ENCODE results near the gene MXD3.

The MXD3 gene

DNA sequence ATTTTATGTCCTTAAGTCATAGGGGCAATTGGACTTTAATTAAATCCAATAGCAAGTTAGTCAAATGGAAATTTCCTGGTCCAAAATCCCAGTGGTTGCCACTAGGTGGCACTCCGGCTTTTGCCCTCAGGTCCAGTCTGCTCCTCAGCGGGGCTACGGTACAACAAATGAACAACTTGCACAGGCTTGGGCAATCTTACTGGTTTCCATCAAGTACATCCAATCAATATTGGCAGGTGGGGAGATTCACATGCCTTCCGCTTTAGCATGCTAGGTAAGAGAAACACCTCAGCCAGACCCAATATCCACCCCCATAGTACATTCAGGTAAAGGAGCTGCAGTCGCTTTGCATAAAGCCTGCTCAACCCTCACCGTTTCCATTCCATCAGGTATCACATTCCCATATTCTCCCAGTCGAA is 6.3 kb upstream of the MXD3 start (continued):
- TF ChIP-seq SNAI2 (CRISPR knock-in tag; IDR thresholded peaks at IDR 0.05) (no peak), PPARA (CRISPR knock-in tag; IDR thresholded peaks at IDR 0.05; ENCODE audit: borderline replicate concordance) (no peak)

DNA sequence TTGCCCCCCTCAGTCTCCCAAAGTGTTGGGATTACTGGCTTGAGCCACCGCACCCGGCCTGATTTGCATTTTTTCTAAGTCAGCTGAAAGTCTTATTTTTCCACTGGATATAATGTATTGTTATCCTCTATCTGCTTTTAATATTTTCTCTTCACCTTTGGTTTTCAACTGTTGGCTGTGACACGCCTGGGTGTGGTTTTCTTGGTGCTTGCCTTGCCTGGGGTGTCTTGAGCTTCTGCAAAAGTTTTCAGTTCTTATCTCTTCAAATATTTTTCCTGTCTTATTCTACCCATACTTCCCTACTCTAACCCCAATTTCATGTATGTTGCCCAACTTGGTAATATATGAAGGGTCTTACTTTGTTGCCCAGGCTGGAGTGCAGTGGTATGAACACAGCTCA is 4.3 kb upstream of the MXD3 start:
- no peak for TF ChIP-seq GLIS3 (CRISPR knock-in tag; IDR thresholded peaks at IDR 0.05)
- TF ChIP-seq TOX (CRISPR knock-in tag; IDR thresholded peaks at IDR 0.05; ENCODE audit: borderline replicate concordance): no peak
- no peak for TF ChIP-seq ZC3H10 (CRISPR knock-in tag; IDR thresholded peaks at IDR 0.05)
- no peak for TF ChIP-seq ISL1 (CRISPR knock-in tag; IDR thresholded peaks at IDR 0.05)
- no peak for TF ChIP-seq ZNF565 (CRISPR knock-in tag; conservative IDR thresholded peaks at IDR 0.05; ENCODE audit: low read depth)
- no peak for TF ChIP-seq ZFP3 (CRISPR knock-in tag; IDR thresholded peaks at IDR 0.05)
- no peak for TF ChIP-seq SNAI2 (CRISPR knock-in tag; IDR thresholded peaks at IDR 0.05)
- no peak for TF ChIP-seq ZNF8 (CRISPR knock-in tag; IDR thresholded peaks at IDR 0.05)
- TF ChIP-seq ARNTL (CRISPR knock-in tag; IDR thresholded peaks at IDR 0.05; ENCODE audit: borderline replicate concordance, low read depth): no peak
- TF ChIP-seq ESRRG (CRISPR knock-in tag; IDR thresholded peaks at IDR 0.05): no peak
- TF ChIP-seq, protein P1, sequence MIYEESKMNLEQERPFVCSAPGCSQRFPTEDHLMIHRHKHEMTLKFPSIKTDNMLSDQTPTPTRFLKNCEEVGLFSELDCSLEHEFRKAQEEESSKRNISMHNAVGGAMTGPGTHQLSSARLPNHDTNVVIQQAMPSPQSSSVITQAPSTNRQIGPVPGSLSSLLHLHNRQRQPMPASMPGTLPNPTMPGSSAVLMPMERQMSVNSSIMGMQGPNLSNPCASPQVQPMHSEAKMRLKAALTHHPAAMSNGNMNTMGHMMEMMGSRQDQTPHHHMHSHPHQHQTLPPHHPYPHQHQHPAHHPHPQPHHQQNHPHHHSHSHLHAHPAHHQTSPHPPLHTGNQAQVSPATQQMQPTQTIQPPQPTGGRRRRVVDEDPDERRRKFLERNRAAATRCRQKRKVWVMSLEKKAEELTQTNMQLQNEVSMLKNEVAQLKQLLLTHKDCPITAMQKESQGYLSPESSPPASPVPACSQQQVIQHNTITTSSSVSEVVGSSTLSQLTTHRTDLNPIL (CRISPR knock-in tag; IDR thresholded peaks at IDR 0.05; ENCODE audit: low read depth): no peak
- ATAC-seq: no peak

DNA sequence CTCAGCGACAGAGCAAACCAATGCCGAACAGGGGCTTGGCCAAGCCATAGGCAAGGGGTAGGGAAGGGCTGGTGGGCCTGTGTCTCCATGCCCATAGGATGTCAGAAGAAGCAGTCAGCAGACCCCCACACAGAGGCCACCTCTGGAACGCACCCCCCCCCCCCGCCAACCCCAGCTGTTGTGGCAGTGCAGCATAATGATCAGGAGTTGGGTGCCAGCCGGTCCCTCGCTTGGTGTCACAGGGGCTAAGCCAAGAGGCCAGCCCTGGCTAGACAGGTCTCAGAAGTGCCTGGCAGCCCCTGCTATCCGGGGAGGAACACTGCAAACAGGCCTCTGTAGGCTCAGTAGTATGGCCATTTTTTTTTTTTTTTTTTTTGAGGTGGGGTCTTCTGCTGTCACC is 3.7 kb upstream of the MXD3 start:
- ATAC-seq: no peak
- TF ChIP-seq TCF4 (CRISPR knock-in tag; IDR thresholded peaks at IDR 0.05; ENCODE audit: borderline replicate concordance): no peak
- TF ChIP-seq RARB (CRISPR knock-in tag; IDR thresholded peaks at IDR 0.05): no peak
- no peak for TF ChIP-seq GLIS3 (CRISPR knock-in tag; IDR thresholded peaks at IDR 0.05)

DNA sequence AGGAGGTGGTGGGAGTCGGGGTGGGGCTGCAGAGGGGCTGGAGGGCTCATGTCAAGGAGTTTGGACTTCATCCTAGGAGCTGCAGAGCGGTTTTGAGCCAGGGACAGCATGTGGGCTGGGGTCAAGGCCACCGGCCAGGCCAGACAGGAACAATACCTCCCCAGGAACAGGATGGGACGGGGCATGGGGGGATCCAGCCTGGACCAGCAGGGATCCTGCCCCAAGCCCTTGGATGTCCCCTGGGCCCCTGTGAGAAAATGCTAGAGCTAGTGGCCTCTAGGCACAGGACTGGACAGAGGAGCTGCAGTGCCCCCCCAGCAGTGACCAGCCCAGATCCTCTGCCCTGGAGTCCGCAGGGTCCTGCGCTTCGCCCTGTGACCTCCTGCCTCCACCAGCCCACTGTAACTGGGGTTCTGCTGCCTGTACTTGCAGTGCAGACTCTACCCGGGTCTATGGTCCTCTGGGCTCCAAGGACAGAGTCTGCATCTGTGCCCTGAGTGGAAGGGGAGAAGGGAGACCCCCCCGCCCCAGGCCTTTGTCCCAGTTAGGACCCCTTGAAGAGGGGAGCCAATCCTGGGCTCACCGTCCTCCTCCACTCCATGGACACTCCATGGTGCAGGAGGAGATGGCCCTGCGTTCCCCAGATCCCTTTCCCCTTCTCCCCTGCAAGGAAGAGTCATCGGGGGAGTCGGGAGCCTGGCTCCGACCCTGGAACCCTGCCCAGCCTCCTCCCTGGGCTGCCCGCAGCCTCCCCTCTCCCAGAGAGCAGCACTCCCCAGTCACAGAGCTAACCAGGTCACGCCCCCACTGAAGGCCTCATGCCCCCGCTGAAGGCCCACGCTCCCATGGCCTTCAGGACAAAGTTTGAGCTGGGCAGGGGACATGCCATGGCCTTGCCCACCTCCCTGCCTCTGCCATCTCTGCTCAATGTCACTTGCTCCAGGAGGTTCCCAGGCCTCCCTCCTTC is 3.0 kb upstream of the MXD3 start:
- TF ChIP-seq ZFP3 (CRISPR knock-in tag; IDR thresholded peaks at IDR 0.05) (no peak), ISL1 (CRISPR knock-in tag; IDR thresholded peaks at IDR 0.05) (no peak), GLIS3 (CRISPR knock-in tag; IDR thresholded peaks at IDR 0.05) (no peak), TCF4 (CRISPR knock-in tag; IDR thresholded peaks at IDR 0.05; ENCODE audit: borderline replicate concordance) (no peak), PPARA (CRISPR knock-in tag; IDR thresholded peaks at IDR 0.05; ENCODE audit: borderline replicate concordance) (no peak), OSR1 (CRISPR knock-in tag; IDR thresholded peaks at IDR 0.05) (no peak), CSDC2 (CRISPR knock-in tag; IDR thresholded peaks at IDR 0.05) (no peak), SNAI2 (CRISPR knock-in tag; IDR thresholded peaks at IDR 0.05) (no peak), ZNF8 (CRISPR knock-in tag; IDR thresholded peaks at IDR 0.05) (no peak), ZC3H10 (CRISPR knock-in tag; IDR thresholded peaks at IDR 0.05) (no peak)
- TF ChIP-seq, protein P2, sequence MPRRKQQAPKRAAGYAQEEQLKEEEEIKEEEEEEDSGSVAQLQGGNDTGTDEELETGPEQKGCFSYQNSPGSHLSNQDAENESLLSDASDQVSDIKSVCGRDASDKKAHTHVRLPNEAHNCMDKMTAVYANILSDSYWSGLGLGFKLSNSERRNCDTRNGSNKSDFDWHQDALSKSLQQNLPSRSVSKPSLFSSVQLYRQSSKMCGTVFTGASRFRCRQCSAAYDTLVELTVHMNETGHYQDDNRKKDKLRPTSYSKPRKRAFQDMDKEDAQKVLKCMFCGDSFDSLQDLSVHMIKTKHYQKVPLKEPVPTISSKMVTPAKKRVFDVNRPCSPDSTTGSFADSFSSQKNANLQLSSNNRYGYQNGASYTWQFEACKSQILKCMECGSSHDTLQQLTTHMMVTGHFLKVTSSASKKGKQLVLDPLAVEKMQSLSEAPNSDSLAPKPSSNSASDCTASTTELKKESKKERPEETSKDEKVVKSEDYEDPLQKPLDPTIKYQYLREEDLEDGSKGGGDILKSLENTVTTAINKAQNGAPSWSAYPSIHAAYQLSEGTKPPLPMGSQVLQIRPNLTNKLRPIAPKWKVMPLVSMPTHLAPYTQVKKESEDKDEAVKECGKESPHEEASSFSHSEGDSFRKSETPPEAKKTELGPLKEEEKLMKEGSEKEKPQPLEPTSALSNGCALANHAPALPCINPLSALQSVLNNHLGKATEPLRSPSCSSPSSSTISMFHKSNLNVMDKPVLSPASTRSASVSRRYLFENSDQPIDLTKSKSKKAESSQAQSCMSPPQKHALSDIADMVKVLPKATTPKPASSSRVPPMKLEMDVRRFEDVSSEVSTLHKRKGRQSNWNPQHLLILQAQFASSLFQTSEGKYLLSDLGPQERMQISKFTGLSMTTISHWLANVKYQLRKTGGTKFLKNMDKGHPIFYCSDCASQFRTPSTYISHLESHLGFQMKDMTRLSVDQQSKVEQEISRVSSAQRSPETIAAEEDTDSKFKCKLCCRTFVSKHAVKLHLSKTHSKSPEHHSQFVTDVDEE (CRISPR knock-in tag; IDR thresholded peaks at IDR 0.05): no peak
- TF ChIP-seq, protein P3, sequence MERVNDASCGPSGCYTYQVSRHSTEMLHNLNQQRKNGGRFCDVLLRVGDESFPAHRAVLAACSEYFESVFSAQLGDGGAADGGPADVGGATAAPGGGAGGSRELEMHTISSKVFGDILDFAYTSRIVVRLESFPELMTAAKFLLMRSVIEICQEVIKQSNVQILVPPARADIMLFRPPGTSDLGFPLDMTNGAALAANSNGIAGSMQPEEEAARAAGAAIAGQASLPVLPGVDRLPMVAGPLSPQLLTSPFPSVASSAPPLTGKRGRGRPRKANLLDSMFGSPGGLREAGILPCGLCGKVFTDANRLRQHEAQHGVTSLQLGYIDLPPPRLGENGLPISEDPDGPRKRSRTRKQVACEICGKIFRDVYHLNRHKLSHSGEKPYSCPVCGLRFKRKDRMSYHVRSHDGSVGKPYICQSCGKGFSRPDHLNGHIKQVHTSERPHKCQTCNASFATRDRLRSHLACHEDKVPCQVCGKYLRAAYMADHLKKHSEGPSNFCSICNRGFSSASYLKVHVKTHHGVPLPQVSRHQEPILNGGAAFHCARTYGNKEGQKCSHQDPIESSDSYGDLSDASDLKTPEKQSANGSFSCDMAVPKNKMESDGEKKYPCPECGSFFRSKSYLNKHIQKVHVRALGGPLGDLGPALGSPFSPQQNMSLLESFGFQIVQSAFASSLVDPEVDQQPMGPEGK (CRISPR knock-in tag; IDR thresholded peaks at IDR 0.05; ENCODE audit: borderline replicate concordance): no peak
- ATAC-seq: no peak

DNA sequence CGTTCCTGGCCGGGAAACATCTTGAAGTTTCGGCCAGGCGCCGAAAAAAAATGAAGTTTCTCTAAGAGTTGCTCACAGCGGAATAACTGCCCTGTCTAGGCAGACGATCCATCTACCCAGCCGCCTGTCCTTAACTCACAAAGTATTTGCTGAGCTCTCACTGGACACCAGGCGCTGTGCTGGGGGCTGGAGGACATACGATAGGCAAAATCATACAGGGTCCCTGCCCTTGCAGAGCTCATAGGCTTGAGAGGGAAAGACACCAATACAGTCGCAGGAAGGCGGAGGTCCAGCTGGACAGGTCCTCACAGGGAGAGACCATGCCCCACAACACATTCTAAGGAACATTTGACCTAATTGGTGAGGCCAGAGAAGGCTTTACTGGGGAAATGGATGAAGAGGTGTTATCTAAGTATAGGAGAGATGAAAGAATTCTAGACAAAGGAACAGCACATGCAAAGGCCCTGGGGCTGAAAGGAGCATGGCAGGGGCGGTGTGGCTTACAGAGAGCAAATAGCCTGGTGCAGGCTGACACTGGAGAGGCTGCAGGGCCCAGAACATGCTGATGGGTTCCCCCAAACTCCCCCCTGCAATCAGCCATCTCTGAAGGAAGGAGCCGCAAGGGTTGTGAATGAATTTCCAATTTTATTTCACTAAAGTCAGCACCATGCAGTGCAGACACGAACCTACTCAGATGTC is 2.0 kb upstream of the MXD3 start:
- TF ChIP-seq ESRRG (CRISPR knock-in tag; IDR thresholded peaks at IDR 0.05) (no peak), ZNF565 (CRISPR knock-in tag; conservative IDR thresholded peaks at IDR 0.05; ENCODE audit: low read depth) (no peak), TOX (CRISPR knock-in tag; IDR thresholded peaks at IDR 0.05; ENCODE audit: borderline replicate concordance) (no peak), ZNF70 (CRISPR knock-in tag; IDR thresholded peaks at IDR 0.05) (no peak)
- TF ChIP-seq, protein P3 (CRISPR knock-in tag; IDR thresholded peaks at IDR 0.05; ENCODE audit: borderline replicate concordance): no peak
- TF ChIP-seq, protein P2 (CRISPR knock-in tag; IDR thresholded peaks at IDR 0.05): no peak
- TF ChIP-seq, protein P1 (CRISPR knock-in tag; IDR thresholded peaks at IDR 0.05; ENCODE audit: low read depth): no peak

More for the DNA sequence above, 2.0 kb upstream of the MXD3 start:
- no peak for ATAC-seq
